Measurements from ENCODE around the gene FZD8. TPM values are rescaled to one million over a fixed set of nuclear protein-coding genes. Genes with fewer than 3 reads are reported as not detected.

FZD8 gene
- total and polyA plus RNA-seq, 2 of the 4 experiments (the other 2 are of a cell fraction): 3.6 to 3.9 TPM

- TF ChIP-seq POLR2A (IDR thresholded peaks at IDR 0.05; ENCODE audit: low read depth, low read length) (no peak), CEBPB (IDR thresholded peaks at IDR 0.05; ENCODE audit: low read depth, low read length) (no peak)
Measured at GRCh38 chr10:35633006-35633980, 8.8 kb downstream of the FZD8 start (continued).

- POLR2A ChIA-PET (ENCODE audit: unreplicated experiment): no interaction called here
- Histone ChIP-seq H4K91ac (ENCODE audit: insufficient read depth, low read depth, low read length) (no peak overlapping the region), H3K9ac (ENCODE audit: low read depth, low read length) (no peak overlapping the region), H4K8ac (ENCODE audit: low read depth in 2 of 2, low read length in 2 of 2) (no peak overlapping the region), H4K5ac (ENCODE audit: low read depth, low read length) (no peak overlapping the region), H3K79me1 (ENCODE audit: low read depth in 1 of 2, low read length in 2 of 2) (no peaks in the 10 kb centered on the region), H3K4me2 (ENCODE audit: low read depth, low read length) (no peak overlapping the region), H3K4me1 (ENCODE audit: control insufficient read depth, insufficient read depth, low read length) (peaks cover under 1% of the 10 kb centered on the region; the same call in 1 of the 2 replicates), H3K23ac (ENCODE audit: low read depth, low read length) (no peak overlapping the region), H3K18ac (ENCODE audit: low read depth, low read length) (no peak overlapping the region), H2BK5ac (ENCODE audit: low read depth, low read length, poor library complexity, severe bottlenecking) (no peak overlapping the region), H2AK9ac (replicated peaks; ENCODE audit: low read depth, low read length, poor library complexity) (no peak overlapping the region), H3K4ac (ENCODE audit: low read depth, low read length) (no peak overlapping the region), H3K27me3 (ENCODE audit: control insufficient read depth, insufficient read depth, low read length) (no peaks in the 10 kb centered on the region), H3K9me1 (ENCODE audit: insufficient read depth, low read length) (no peaks in the 10 kb centered on the region), H3K36me3 (ENCODE audit: control insufficient read depth, insufficient read depth, low read length) (no peaks in the 10 kb centered on the region), H4K20me1 (ENCODE audit: insufficient read depth, low read length) (no peaks in the 10 kb centered on the region), H2BK20ac (ENCODE audit: low read depth, low read length) (no peak overlapping the region), H3K4me3 (ENCODE audit: insufficient read depth, low read depth, low read length) (no peak overlapping the region), H3K14ac (replicated peaks; ENCODE audit: low read depth, low read length) (no peak overlapping the region), H2BK15ac (ENCODE audit: low read depth, low read length) (no peak overlapping the region), H3K9me3 (ENCODE audit: control insufficient read depth, insufficient read depth, low read length) (no peaks in the 10 kb centered on the region), H3K56ac (ENCODE audit: extremely low read depth, insufficient read depth, low read length) (no peak overlapping the region), H2BK120ac (ENCODE audit: low read depth, low read length) (no peak overlapping the region), H2AFZ (replicated peaks; ENCODE audit: low read length, poor library complexity) (no peak overlapping the region), H2AK5ac (ENCODE audit: low read depth, low read length) (no peak overlapping the region), H3K27ac (ENCODE audit: insufficient read depth, low read length) (no peak overlapping the region)
- BruUV-seq (replicated peaks): no TSS peak
- dilution Hi-C loops (cut with HindIII; ENCODE audit: low sequenced_read_pairs, unreplicated experiment): no loop called here
- in situ Hi-C loops (cut with MboI; ENCODE audit: low sequenced_read_pairs): loop anchor here (5.0 kb wide), 2 partner anchors 1150 to 1250 kb away; no protein-coding TSS in a partner anchor
- CTCF ChIA-PET: interaction anchor here (1.0 to 1.5 kb wide), 3 partner anchors 57 to 1147 kb away, joined by 4 read pairs; no protein-coding TSS in a partner anchor
- intact Hi-C loops (cut with micrococcal nuclease): loop anchor here (10.0 kb wide), 1 partner anchor 863 kb away; no protein-coding TSS in a partner anchor
- TF ChIP-seq NFE2L2 (IDR thresholded peaks at IDR 0.05; ENCODE audit: low read depth, low read length): no peak
- no peak for TF ChIP-seq POLR2A (IDR thresholded peaks at IDR 0.05; ENCODE audit: low read depth, low read length)
- TF ChIP-seq FOS (IDR thresholded peaks at IDR 0.05; ENCODE audit: low read depth, low read length): no peak
- TF ChIP-seq MAZ (IDR thresholded peaks at IDR 0.05; ENCODE audit: borderline replicate concordance, low read depth, low read length): no peak
- no peak for TF ChIP-seq MXI1 (IDR thresholded peaks at IDR 0.05; ENCODE audit: borderline replicate concordance, low read depth, low read length)
- no peak for TF ChIP-seq RFX5 (IDR thresholded peaks at IDR 0.05; ENCODE audit: low read depth, low read length)
- TF ChIP-seq CTCF (conservative IDR thresholded peaks at IDR 0.05; ENCODE audit: low read depth, low read length): no peak
- TF ChIP-seq CHD1 (IDR thresholded peaks at IDR 0.05; ENCODE audit: low read depth, low read length): no peak
- TF ChIP-seq CEBPB (IDR thresholded peaks at IDR 0.05; ENCODE audit: low read depth, low read length): no peak
- no peak for TF ChIP-seq RAD21 (IDR thresholded peaks at IDR 0.05; ENCODE audit: low read length)
- TF ChIP-seq RCOR1 (IDR thresholded peaks at IDR 0.05; ENCODE audit: insufficient replicate concordance, low read length): no peak
- no peak for TF ChIP-seq MAFK (IDR thresholded peaks at IDR 0.05; ENCODE audit: low read depth, low read length)
- DNase-seq: no peak
- no peak for ATAC-seq (ENCODE audit: low read depth)
Measured at GRCh38 chr10:35632027-35632426, 10.1 kb downstream of the FZD8 start.
